Smooth muscle cell (in vitro differentiated cells): Measurements from ENCODE around the gene WWTR1. TPM values are rescaled to one million over a fixed set of nuclear protein-coding genes. Genes with fewer than 3 reads are reported as not detected.

ENCODE experiments used
- DNase-seq: peaks from one replicate; lab custom pipeline; 2025; ENCODE audit not compliant: unreplicated experiment; lab: John Stamatoyannopoulos, UW
- H2AFZ ChIP-seq: fragments of 200-600 bp; sonication (generic); 2 replicates; pipeline ENCODE4 v1.6.0; 2016; ENCODE audit warnings: antibody characterized with exemption, low read depth, mild to moderate bottlenecking
- H3F3A ChIP-seq: fragments of 200-600 bp; sonication (generic); 2 replicates; pipeline ENCODE4 v1.6.0; 2017; ENCODE audit warnings: antibody characterized with exemption, low read depth
- H3K27ac ChIP-seq: fragments of 200-600 bp; sonication (generic); 2 replicates; pipeline ENCODE4 v1.5.1; 2016; ENCODE audit warnings: low read depth, mild to moderate bottlenecking
- H3K27me3 ChIP-seq: fragments of 200-600 bp; sonication (generic); 2 replicates; pipeline ENCODE4 v1.6.1; 2016; ENCODE audit warnings: low read depth, mild to moderate bottlenecking
- H3K36me3 ChIP-seq: fragments of 200-600 bp; sonication (generic); 2 replicates; pipeline ENCODE4 v1.5.1; 2016; ENCODE audit warnings: low read depth
- H3K4me1 ChIP-seq: fragments of 200-600 bp; sonication (generic); 2 replicates; pipeline ENCODE4 v1.5.1; 2016; ENCODE audit warnings: low read depth
- H3K4me2 ChIP-seq: fragments of 200-600 bp; sonication (generic); 2 replicates; pipeline ENCODE4 v1.6.0; 2016; ENCODE audit warnings: mild to moderate bottlenecking
- H3K4me3 ChIP-seq: fragments of 200-600 bp; sonication (generic); 2 replicates; pipeline ENCODE4 v1.5.1; 2016; ENCODE audit warnings: mild to moderate bottlenecking
- H3K79me2 ChIP-seq: fragments of 200-600 bp; sonication (generic); 2 replicates; pipeline ENCODE4 v1.6.0; 2016; ENCODE audit warnings: low read depth, mild to moderate bottlenecking
- H3K9ac ChIP-seq: fragments of 200-600 bp; sonication (generic); 2 replicates; pipeline ENCODE4 v1.6.0; 2016; ENCODE audit warnings: low read depth
- H3K9me3 ChIP-seq: fragments of 200-600 bp; sonication (generic); replicated peaks from 2 replicates; pipeline ENCODE4 v1.5.1; 2016; ENCODE audit warnings: low read depth
- H4K20me1 ChIP-seq: fragments of 200-600 bp; sonication (generic); 2 replicates; pipeline ENCODE4 v1.6.0; 2016; ENCODE audit warnings: low read depth
- CTCF ChIP-seq: fragments of 200-600 bp; sonication (generic); IDR thresholded peaks from 2 replicates; pipeline ENCODE4 v1.5.1; 2017; ENCODE audit warnings: borderline replicate concordance, mild to moderate bottlenecking, antibody characterized with exemption; ENCODE audit not compliant: insufficient read depth, poor library complexity, severe bottlenecking
- WGBS: methylation state at CpG from one replicate; pipeline ENCODE4 v1.1.7; 2016; ENCODE audit warnings: low lambda C conversion rate; 5-methylcytosine and 5-hydroxymethylcytosine counted together
- polyA plus RNA-seq: library from polyadenylated mRNA; unstranded; fragments of >200 nt; fragmentation: Nextera tagmentation; extraction: Ambion mirVana; gene quantifications from 2 replicates; pipeline ENCODE4 v1.2.1, GENCODE V29; 2016
- total RNA-seq: library from RNA; depleted of rRNA; stranded (reverse); fragments of >200 nt; gene quantifications from 2 replicates; pipeline ENCODE4 v1.2.3, GENCODE V29; 2014

WWTR1 gene
- total and polyA plus RNA-seq, 2 experiments from 2014 or later, result 38.4 to 55.6 TPM

DNA sequence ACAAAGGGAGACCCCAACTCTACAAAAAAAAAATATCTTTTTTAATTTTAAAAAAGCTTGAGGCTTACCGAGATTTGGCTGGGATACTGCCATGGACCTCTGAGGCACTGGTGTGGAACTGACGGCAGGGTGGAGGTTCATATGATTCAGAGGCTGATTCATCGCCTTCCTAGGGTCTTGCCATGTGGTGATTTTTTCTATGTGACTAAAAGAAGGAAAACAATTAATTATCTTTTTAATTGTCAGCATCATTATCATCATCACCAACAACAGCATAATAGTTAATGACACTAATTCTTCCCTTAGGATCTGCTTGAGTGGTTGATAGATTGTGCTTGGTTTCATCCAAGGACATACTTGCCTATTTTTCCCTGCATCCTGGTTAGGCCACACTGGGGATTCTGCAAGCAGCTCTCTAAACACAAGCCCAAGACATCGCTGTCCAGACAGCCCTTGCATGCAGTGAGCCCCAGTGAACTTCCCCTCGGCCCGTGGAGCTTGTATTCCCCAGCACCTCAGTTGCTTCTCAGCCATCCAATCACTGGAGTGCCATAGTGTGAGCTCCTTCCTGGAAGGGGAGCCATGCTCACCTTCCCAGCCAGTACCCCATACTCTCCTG, 84.9 kb downstream of the WWTR1 start:
- H3K4me1 ChIP-seq, result peaks cover 25% of the 10 kb centered on the region
- H3K79me2 ChIP-seq, result peaks cover 79% of the 10 kb centered on the region

GRCh38 chr3:149571381-149571780, 86.4 kb downstream of the WWTR1 start:
- H3K9ac ChIP-seq, result no peak overlapping the region
- no peak overlapping the region for H3K4me2 ChIP-seq
- DNase-seq, result no peak
- H3K27ac ChIP-seq, result no peak overlapping the region
- 70% methylated on average over 2 of the region's 2 CpGs for whole genome bisulfite sequencing
- peaks cover 36% of the 10 kb centered on the region for H3F3A ChIP-seq
- H3K4me1 ChIP-seq, result peaks cover 25% of the 10 kb centered on the region
- H3K4me3 ChIP-seq, result no peak overlapping the region
- H2AFZ ChIP-seq, result no peak overlapping the region
- peaks cover 81% of the 10 kb centered on the region for H3K79me2 ChIP-seq
- no peaks in the 10 kb centered on the region for H3K36me3 ChIP-seq
- H4K20me1 ChIP-seq, result peaks cover 19% of the 10 kb centered on the region
- no peak for TF ChIP-seq CTCF
- H3K9me3 ChIP-seq, result no peaks in the 10 kb centered on the region
- no peaks in the 10 kb centered on the region for H3K27me3 ChIP-seq

More for the DNA sequence above, 84.9 kb downstream of the WWTR1 start:
- Histone ChIP-seq H3K4me3 (no peak overlapping the region), H3K27ac (peak overlapping the region; percentile 97), H2AFZ (no peak overlapping the region), H3F3A (peaks cover 33% of the 10 kb centered on the region), H4K20me1 (peaks cover 13% of the 10 kb centered on the region), H3K9ac (no peak overlapping the region), H3K4me2 (peak overlapping the region; percentile 39), H3K36me3 (no peaks in the 10 kb centered on the region), H3K9me3 (no peaks in the 10 kb centered on the region), H3K27me3 (no peaks in the 10 kb centered on the region)
- no peak for TF ChIP-seq CTCF
- DNase-seq, result no peak
- WGBS, result 54% methylated on average over 6 of the region's 6 CpGs

GRCh38 chr3:149570016-149570415, 87.8 kb downstream of the WWTR1 start:
- Histone ChIP-seq H3K9me3 (no peaks in the 10 kb centered on the region), H3K27me3 (no peaks in the 10 kb centered on the region), H3K79me2 (peaks cover 95% of the 10 kb centered on the region), H4K20me1 (peaks cover 19% of the 10 kb centered on the region), H2AFZ (no peak overlapping the region), H3K27ac (no peak overlapping the region), H3K36me3 (no peaks in the 10 kb centered on the region), H3F3A (peaks cover 25% of the 10 kb centered on the region), H3K4me1 (peaks cover 16% of the 10 kb centered on the region), H3K9ac (no peak overlapping the region), H3K4me2 (no peak overlapping the region), H3K4me3 (no peak overlapping the region)
- WGBS, result 95% methylated on average over 8 of the region's 8 CpGs
- no peak for DNase-seq
- TF ChIP-seq CTCF, result no peak

DNA sequence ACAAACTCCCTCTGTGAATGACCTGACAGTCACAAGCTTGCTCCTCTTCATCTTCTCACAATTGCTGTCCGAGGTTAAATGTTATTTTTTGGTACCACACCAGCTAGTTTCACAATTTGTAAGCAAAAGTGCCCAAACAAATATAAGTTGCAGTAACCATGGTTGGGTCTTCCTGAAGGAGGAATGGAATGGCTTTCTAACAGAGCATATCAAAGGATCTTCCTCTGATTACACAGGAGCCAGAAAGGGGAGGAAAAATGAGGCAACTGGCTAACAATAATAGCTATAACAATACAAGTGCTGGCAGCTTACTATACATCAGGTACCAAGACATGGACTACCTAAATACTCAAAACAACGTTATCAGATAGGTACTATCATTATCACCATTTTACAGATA, 90.4 kb downstream of the WWTR1 start:
- Histone ChIP-seq H3K9me3 (no peaks in the 10 kb centered on the region), H3K36me3 (no peaks in the 10 kb centered on the region), H3K4me3 (no peak overlapping the region), H3K9ac (no peak overlapping the region), H4K20me1 (peaks cover 23% of the 10 kb centered on the region), H2AFZ (no peak overlapping the region), H3K4me2 (peak overlapping the region; percentile 64), H3K4me1 (peaks cover 20% of the 10 kb centered on the region), H3K79me2 (peaks cover 99% of the 10 kb centered on the region), H3F3A (peaks cover 12% of the 10 kb centered on the region), H3K27me3 (no peaks in the 10 kb centered on the region), H3K27ac (peak overlapping the region; percentile 85)
- 60% methylated on average over 2 of the region's 2 CpGs for WGBS
- no peak for DNase-seq
- no peak for TF ChIP-seq CTCF
